Neutrophil (primary cell): Measurements from ENCODE around the gene PRR5L.

Source experiments
- H3K27ac ChIP-seq: fragments of 200-600 bp; sonication (generic); 2 replicates; pipeline ENCODE4 v1.5.1; 2016; ENCODE audit warnings: mild to moderate bottlenecking, moderate library complexity
- H3K27me3 ChIP-seq: fragments of 200-600 bp; sonication (generic); 2 replicates; pipeline ENCODE4 v1.6.0; 2016; ENCODE audit warnings: mild to moderate bottlenecking
- H3K36me3 ChIP-seq: fragments of 200-600 bp; sonication (generic); 2 replicates; pipeline ENCODE4 v1.5.1; 2017
- H3K4me1 ChIP-seq, 2 experiments: fragments of 200-600 bp in 1 of 2; sonication (generic) in 1 of 2; 1 replicate in 1 of 2; 2 replicates in 1 of 2; pipeline versions ENCODE4 v1.5.1 to v1.6.1; 2013 to 2016; ENCODE audit warnings: low read depth in 1 of 2, low read length in 1 of 2, mild to moderate bottlenecking in 1 of 2, moderate library complexity in 1 of 2; ENCODE audit not compliant: control insufficient read depth in 1 of 2, insufficient read depth in 1 of 2
- H3K4me3 ChIP-seq, 2 experiments: fragments of 200-600 bp in 1 of 2; sonication (generic) in 1 of 2; 1 replicate in 1 of 2; 2 replicates in 1 of 2; pipeline ENCODE4 v1.5.1; 2013 to 2016; ENCODE audit warnings: low read depth in 1 of 2, low read length in 1 of 2, mild to moderate bottlenecking in 1 of 2, moderate library complexity in 1 of 2
- H3K9me3 ChIP-seq: fragments of 200-600 bp; sonication (generic); 2 replicates; pipeline ENCODE4 v1.5.1; 2016
- CTCF ChIP-seq: fragments of 200-600 bp; sonication (generic); IDR thresholded peaks from 2 replicates; pipeline ENCODE4 v1.5.1; 2016; ENCODE audit warnings: antibody characterized with exemption

The PRR5L gene

GRCh38 chr11:36345535-36346141 is 49.5 kb downstream of the PRR5L start:
- H3K4me1 ChIP-seq: no peaks in the 10 kb centered on the region
- H3K4me3 ChIP-seq: no peak overlapping the region
- H3K27me3 ChIP-seq: no peaks in the 10 kb centered on the region
- no peak overlapping the region for H3K27ac ChIP-seq
- no peaks in the 10 kb centered on the region for H3K36me3 ChIP-seq
- no peaks in the 10 kb centered on the region for H3K9me3 ChIP-seq
- TF ChIP-seq CTCF: no peak

GRCh38 chr11:36346562-36347383 is 50.7 kb downstream of the PRR5L start:
- no peak overlapping the region for H3K27ac ChIP-seq
- no peaks in the 10 kb centered on the region for H3K4me1 ChIP-seq
- H3K36me3 ChIP-seq: no peaks in the 10 kb centered on the region
- no peak for TF ChIP-seq CTCF
- no peak overlapping the region for H3K4me3 ChIP-seq
- no peaks in the 10 kb centered on the region for H3K9me3 ChIP-seq
- H3K27me3 ChIP-seq: no peaks in the 10 kb centered on the region

- no peak overlapping the region for H3K4me3 ChIP-seq
- H3K27me3 ChIP-seq: no peaks in the 10 kb centered on the region
- H3K9me3 ChIP-seq: no peaks in the 10 kb centered on the region
- no peak for TF ChIP-seq CTCF
- H3K36me3 ChIP-seq: no peaks in the 10 kb centered on the region
- no peaks in the 10 kb centered on the region for H3K4me1 ChIP-seq
- no peak overlapping the region for H3K27ac ChIP-seq
Measured at GRCh38 chr11:36347384-36347906, 51.4 kb downstream of the PRR5L start.

GRCh38 chr11:36349351-36350136 is 53.5 kb downstream of the PRR5L start:
- H3K4me3 ChIP-seq: no peak overlapping the region
- no peak for TF ChIP-seq CTCF
- no peaks in the 10 kb centered on the region for H3K36me3 ChIP-seq
- no peaks in the 10 kb centered on the region for H3K9me3 ChIP-seq
- no peaks in the 10 kb centered on the region for H3K4me1 ChIP-seq
- H3K27me3 ChIP-seq: no peaks in the 10 kb centered on the region
- peak overlapping the region; percentile 21 for H3K27ac ChIP-seq

- no peaks in the 10 kb centered on the region for H3K36me3 ChIP-seq
- TF ChIP-seq CTCF: no peak
- H3K27ac ChIP-seq: no peak overlapping the region
- no peak overlapping the region for H3K4me3 ChIP-seq
- H3K9me3 ChIP-seq: no peaks in the 10 kb centered on the region
- no peaks in the 10 kb centered on the region for H3K4me1 ChIP-seq
- no peaks in the 10 kb centered on the region for H3K27me3 ChIP-seq
Measured at GRCh38 chr11:36350137-36350513, 54.0 kb downstream of the PRR5L start.
